ENCODE results near the gene AGTR1.
"Not testable (repeated sequence)": the region's sequence is repeated elsewhere in the genome, so short reads cannot be mapped to it uniquely, and the experiment has no call there.

Gene AGTR1

GRCh38 chr3:148759430-148759829 is 61.7 kb downstream of the AGTR1 start:
- no peak for DNase-seq

GRCh38 chr3:148763156-148763680 is 65.5 kb downstream of the AGTR1 start:
- DNase-seq = no peak

- no peak for DNase-seq
These were observed 66.6 kb downstream of the AGTR1 start for GRCh38 chr3:148763986-148764935.

- no peak for DNase-seq
These were observed 74.7 kb downstream of the AGTR1 start for GRCh38 chr3:148772361-148772760.

- DNase-seq = no peak
These were observed 75.1 kb downstream of the AGTR1 start for GRCh38 chr3:148772835-148773234.

- no peak for DNase-seq
These were observed 76.1 kb downstream of the AGTR1 start for GRCh38 chr3:148773805-148774204.

GRCh38 chr3:148778926-148779325 is 81.2 kb downstream of the AGTR1 start:
- DNase-seq = no peak

- DNase-seq = not testable (repeated sequence)
These were observed 87.3 kb downstream of the AGTR1 start for GRCh38 chr3:148785026-148785425.

- DNase-seq = not testable (repeated sequence)
These were observed 88.5 kb downstream of the AGTR1 start for GRCh38 chr3:148786159-148786558.

- peak; percentile 61 for DNase-seq
These were observed 91.4 kb downstream of the AGTR1 start for GRCh38 chr3:148789146-148789545.

GRCh38 chr3:148789906-148790305 is 92.2 kb downstream of the AGTR1 start:
- DNase-seq = no peak

- DNase-seq = no peak
These were observed 92.7 kb downstream of the AGTR1 start for GRCh38 chr3:148790370-148790769.

GRCh38 chr3:148790851-148791735 is 93.4 kb downstream of the AGTR1 start:
- peak; percentile 13 for DNase-seq

GRCh38 chr3:148791920-148792319 is 94.2 kb downstream of the AGTR1 start:
- no peak for DNase-seq

GRCh38 chr3:148792516-148792915 is 94.8 kb downstream of the AGTR1 start:
- DNase-seq = no peak

All from fibroblast of skin of right quadriceps (primary cell).